NCI-H526 (cell line): ENCODE results near the gene CMIP.
"Not testable (repeated sequence)": the region's sequence is repeated elsewhere in the genome, so short reads cannot be mapped to it uniquely, and the experiment has no call there.

Experiments
- DNase-seq, 2 experiments: peaks; one replicate each; lab custom pipeline; 2025; lab: John Stamatoyannopoulos, UW

The CMIP gene

GRCh38 chr16:81684242-81684837 is 239.7 kb downstream of the CMIP start:
- no peak for DNase-seq

GRCh38 chr16:81684901-81685300 is 240.3 kb downstream of the CMIP start:
- no peak for DNase-seq

GRCh38 chr16:81686391-81687130 is 242.0 kb downstream of the CMIP start:
- no peak for DNase-seq

GRCh38 chr16:81687131-81687456 is 242.5 kb downstream of the CMIP start:
- DNase-seq, result no peak

GRCh38 chr16:81688182-81688581 is 243.6 kb downstream of the CMIP start:
- no peak for DNase-seq

- not testable (repeated sequence) for DNase-seq
These were observed 244.2 kb downstream of the CMIP start for GRCh38 chr16:81688839-81689238.

- no peak for DNase-seq
These were observed 247.4 kb downstream of the CMIP start for GRCh38 chr16:81692021-81692420.

GRCh38 chr16:81692571-81692970 is 248.0 kb downstream of the CMIP start:
- DNase-seq, result no peak

- DNase-seq, result no peak
These were observed 248.6 kb downstream of the CMIP start for GRCh38 chr16:81693041-81693743.

GRCh38 chr16:81693744-81694303 is 249.2 kb downstream of the CMIP start:
- no peak for DNase-seq

GRCh38 chr16:81694494-81695280 is 250.1 kb downstream of the CMIP start:
- DNase-seq, result no peak

- no peak for DNase-seq
These were observed 250.9 kb downstream of the CMIP start for GRCh38 chr16:81695321-81696165.

GRCh38 chr16:81696166-81696960 is 251.8 kb downstream of the CMIP start:
- DNase-seq, result no peak

- peak in 1 of 2 experiments; percentile 58 for DNase-seq
These were observed 252.5 kb downstream of the CMIP start for GRCh38 chr16:81696961-81697615.

- no peak for DNase-seq
These were observed 253.2 kb downstream of the CMIP start for GRCh38 chr16:81697616-81698309.

- DNase-seq, result no peak
These were observed 253.7 kb downstream of the CMIP start for GRCh38 chr16:81698310-81698641.

GRCh38 chr16:81699596-81699995 is 255.0 kb downstream of the CMIP start:
- DNase-seq, result no peak

GRCh38 chr16:81700071-81700779 is 255.6 kb downstream of the CMIP start:
- DNase-seq, result no peak

- no peak for DNase-seq
These were observed 256.2 kb downstream of the CMIP start for GRCh38 chr16:81700780-81701165.
